Lower lobe of right lung (tissue), 2 donors: Measurements from ENCODE around the gene DLGAP1. TPM values are rescaled to one million over a fixed set of nuclear protein-coding genes. Genes with fewer than 3 reads are reported as not detected.
"Not testable (repeated sequence)": the region's sequence is repeated elsewhere in the genome, so short reads cannot be mapped to it uniquely, and the experiment has no call there.

ENCODE experiments used
- ATAC-seq, 2 donors: fragments of 200-7000 bp; cut with Tn5 transposase; one replicate each; pipeline ENCODE4 v1.9.1; 2020 to 2022; ENCODE audit warnings: mild to moderate bottlenecking in 2 of 2, moderate library complexity in 2 of 2
- DNase-seq: peaks from one replicate; pipeline ENCODE4 v3.0.0-alpha.2; 2020
- H3K27ac ChIP-seq: fragments of 200-600 bp; one replicate; pipeline ENCODE4 v1.8.0; 2022
- H3K27me3 ChIP-seq: fragments of 200-600 bp; one replicate; pipeline ENCODE4 v1.8.0; 2022; ENCODE audit warnings: low read depth
- H3K36me3 ChIP-seq: fragments of 200-600 bp; one replicate; pipeline ENCODE4 v1.8.0; 2022; ENCODE audit warnings: mild to moderate bottlenecking
- H3K4me1 ChIP-seq: fragments of 200-600 bp; one replicate; pipeline ENCODE4 v1.8.0; 2022
- H3K4me3 ChIP-seq: fragments of 200-600 bp; one replicate; pipeline ENCODE4 v1.8.0; 2022; ENCODE audit warnings: mild to moderate bottlenecking
- H3K9me3 ChIP-seq: fragments of 200-600 bp; one replicate; pipeline ENCODE4 v1.8.0; 2022
- CTCF ChIP-seq: fragments of 200-600 bp; IDR thresholded peaks from one replicate; pipeline ENCODE4 v1.8.0; 2022; ENCODE audit warnings: antibody characterized with exemption, mild to moderate bottlenecking
- intact Hi-C: fragments of 100-400 bp; cut with DNase I; formaldehyde crosslinking; loops from one replicate; pipeline ENCODE4 v1.11.0; 2022
- total RNA-seq: library from RNA; stranded (reverse); fragmentation: NEBNext Ultra II Directional; extraction: Animal tissue kit (Norgen Biotek cat#: 25700); gene quantifications from one replicate; pipeline ENCODE4 v1.2.1, GENCODE V29; 2021
- donor health status: DM: no; HTN: yes; CAD: no; lungs with severe emphysema.

Gene DLGAP1
- total RNA-seq, 1 donor from 2014 or later, result 3.8 TPM

DNA sequence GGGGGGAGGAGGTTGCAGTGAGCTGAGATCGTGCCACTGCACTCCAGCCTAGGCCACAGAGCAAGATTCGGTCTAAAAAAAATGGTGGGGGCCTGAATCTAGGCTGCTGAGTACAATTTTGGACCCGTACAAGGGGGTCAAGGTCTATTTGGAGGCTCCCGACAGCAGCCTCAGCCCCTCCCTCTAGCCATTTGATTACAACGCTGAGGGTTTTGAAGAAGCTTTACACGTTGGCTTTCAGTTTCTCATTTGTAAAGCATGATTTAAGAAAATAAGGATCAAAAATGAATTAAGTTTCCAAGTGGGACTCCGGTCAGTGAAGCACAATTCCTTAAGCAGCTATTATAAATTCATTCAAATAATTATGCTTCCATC is 871.2 kb downstream of the DLGAP1 start:
- Histone ChIP-seq H3K27ac (no peak overlapping the region), H3K9me3 (no peaks in the 10 kb centered on the region), H3K4me1 (no peaks in the 10 kb centered on the region), H3K27me3 (no peaks in the 10 kb centered on the region), H3K4me3 (no peak overlapping the region), H3K36me3 (no peaks in the 10 kb centered on the region)
- intact Hi-C loops, result loop anchor here (10.0 kb wide), 1 partner anchor 129 kb away; the partner anchor contains the start of gene TGIF1
- no peak for TF ChIP-seq CTCF
- DNase-seq (no peak), ATAC-seq (no peak)

DNA sequence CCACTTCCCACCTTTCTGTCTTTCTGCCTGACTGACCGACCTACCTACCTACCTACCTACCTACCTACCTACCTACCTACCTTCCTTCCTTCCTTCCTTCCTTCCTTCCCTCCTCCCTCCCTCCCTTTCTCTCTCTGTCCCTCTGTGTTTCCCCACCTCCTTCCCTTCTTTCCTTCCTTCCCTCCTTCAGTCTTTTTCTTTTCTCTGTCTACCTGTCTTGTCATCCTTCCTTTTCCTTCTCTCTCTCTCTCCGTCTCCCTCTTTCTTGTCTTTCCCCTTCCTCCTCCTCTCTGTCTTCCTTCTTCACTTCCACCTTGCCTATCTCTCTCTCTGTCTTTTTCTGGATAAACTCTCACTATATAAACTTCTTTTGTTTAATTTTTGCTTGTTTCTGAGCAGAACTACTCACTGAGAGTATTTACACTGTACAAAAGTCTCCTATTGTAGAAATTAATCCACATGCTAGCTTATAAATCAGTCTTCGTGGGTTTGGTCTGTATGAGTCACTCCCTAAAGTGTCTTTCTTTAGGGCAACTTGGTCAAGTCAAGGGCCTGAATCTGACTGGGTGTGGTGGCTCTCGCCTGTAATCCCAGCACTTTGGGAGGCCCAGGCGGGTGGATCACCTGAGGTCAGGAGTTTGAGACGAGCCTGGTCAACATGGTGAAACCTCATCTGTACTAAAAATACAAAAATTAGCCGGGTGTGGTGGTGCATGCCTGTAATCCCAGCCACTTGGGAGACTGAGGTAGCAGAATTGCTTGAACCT is 871.8 kb downstream of the DLGAP1 start:
- not testable (repeated sequence) for H3K4me1 ChIP-seq, H3K9me3 ChIP-seq, H3K27me3 ChIP-seq, DNase-seq, H3K27ac ChIP-seq, ATAC-seq, H3K36me3 ChIP-seq, H3K4me3 ChIP-seq
- intact Hi-C loops, result loop anchor here (10.0 kb wide), 1 partner anchor 128 kb away; the partner anchor contains the start of gene TGIF1

DNA sequence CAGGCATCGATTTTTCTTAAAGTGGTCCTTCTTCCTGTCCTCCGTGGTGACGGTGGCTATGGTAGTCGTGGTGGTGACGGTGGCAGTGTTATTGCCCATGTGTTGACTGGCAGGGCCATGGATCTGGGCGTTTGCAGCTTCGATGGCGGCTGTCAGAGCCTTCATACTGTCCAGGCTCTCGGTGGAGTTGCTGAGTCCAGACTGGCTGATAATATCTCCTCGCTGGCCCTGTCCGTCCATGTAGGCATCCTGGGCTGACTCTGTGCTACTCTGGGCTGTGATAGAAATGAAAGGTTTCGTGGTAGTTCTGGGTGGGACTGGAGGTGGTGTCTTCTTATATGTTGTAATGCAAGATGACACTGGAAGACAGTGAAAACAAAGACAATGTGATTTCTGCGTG is 873.2 kb downstream of the DLGAP1 start:
- TF ChIP-seq CTCF, result no peak
- no peaks in the 10 kb centered on the region for H3K36me3 ChIP-seq
- ATAC-seq, result no peak
- intact Hi-C loops, result loop anchor here (10.0 kb wide), 1 partner anchor 127 kb away; the partner anchor contains the start of gene TGIF1
- no peak overlapping the region for H3K27ac ChIP-seq
- no peaks in the 10 kb centered on the region for H3K4me1 ChIP-seq
- H3K27me3 ChIP-seq, result no peaks in the 10 kb centered on the region
- H3K9me3 ChIP-seq, result no peaks in the 10 kb centered on the region
- no peak for DNase-seq
- H3K4me3 ChIP-seq, result no peak overlapping the region

- not testable (repeated sequence) for H3K4me1 ChIP-seq, ATAC-seq, H3K4me3 ChIP-seq, DNase-seq, H3K36me3 ChIP-seq, H3K27me3 ChIP-seq, H3K9me3 ChIP-seq, H3K27ac ChIP-seq
- intact Hi-C loops, result loop anchor here (10.0 kb wide), 1 partner anchor 126 kb away; the partner anchor contains the start of gene TGIF1
Observed at GRCh38 chr18:3580523-3581025, 874.5 kb downstream of the DLGAP1 start.

- Histone ChIP-seq H3K27me3 (no peaks in the 10 kb centered on the region), H3K27ac (no peak overlapping the region), H3K4me3 (no peak overlapping the region), H3K36me3 (no peaks in the 10 kb centered on the region), H3K9me3 (no peaks in the 10 kb centered on the region), H3K4me1 (no peaks in the 10 kb centered on the region)
- no peak for ATAC-seq
- TF ChIP-seq CTCF, result no peak
- DNase-seq, result no peak
- intact Hi-C loops, result loop anchor here (10.0 kb wide), 1 partner anchor 125 kb away; the partner anchor contains the start of gene TGIF1
Observed at GRCh38 chr18:3579701-3580100, 875.4 kb downstream of the DLGAP1 start.

GRCh38 chr18:3578621-3579020 is 876.5 kb downstream of the DLGAP1 start:
- Histone ChIP-seq H3K27ac (no peak overlapping the region), H3K4me3 (no peak overlapping the region), H3K9me3 (no peaks in the 10 kb centered on the region), H3K27me3 (no peaks in the 10 kb centered on the region), H3K4me1 (no peaks in the 10 kb centered on the region), H3K36me3 (no peaks in the 10 kb centered on the region)
- intact Hi-C loops, result no loop called here
- no peak for DNase-seq
- no peak for ATAC-seq
- no peak for TF ChIP-seq CTCF
